Measurements from ENCODE around the gene ARHGEF28.

The ARHGEF28 gene

DNA sequence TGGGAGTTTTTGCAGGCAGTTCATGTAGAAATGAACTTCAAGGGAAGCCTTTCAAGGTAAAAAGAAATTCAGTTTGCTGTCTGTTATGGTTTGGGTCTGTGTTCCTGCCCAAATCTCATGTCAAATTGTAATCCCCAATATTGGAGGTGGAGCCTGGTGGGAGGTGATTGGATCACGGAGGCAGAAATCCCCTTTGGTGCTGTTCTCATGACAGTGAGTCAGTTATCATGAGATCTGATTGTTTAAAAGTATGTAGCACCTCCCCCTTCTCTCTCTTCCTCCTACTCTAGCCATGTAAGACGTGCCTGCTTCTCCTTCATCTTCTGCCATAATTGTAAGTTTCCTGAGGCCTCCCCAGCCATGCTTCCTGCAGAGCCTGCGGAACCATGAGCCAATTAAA, 341.4 kb downstream of the ARHGEF28 start:
- FAIRE-seq (no peak), DNase-seq (ENCODE audit: insufficient read length) (no peak)
- TF ChIP-seq POLR2AphosphoS5 (IDR thresholded peaks at IDR 0.05; ENCODE audit: low read depth, low read length) (no peak), TAF1 (IDR thresholded peaks at IDR 0.05; ENCODE audit: borderline replicate concordance, low read depth, low read length) (no peak), POLR2A (IDR thresholded peaks at IDR 0.05; ENCODE audit: low read depth, low read length) (no peak)

DNA sequence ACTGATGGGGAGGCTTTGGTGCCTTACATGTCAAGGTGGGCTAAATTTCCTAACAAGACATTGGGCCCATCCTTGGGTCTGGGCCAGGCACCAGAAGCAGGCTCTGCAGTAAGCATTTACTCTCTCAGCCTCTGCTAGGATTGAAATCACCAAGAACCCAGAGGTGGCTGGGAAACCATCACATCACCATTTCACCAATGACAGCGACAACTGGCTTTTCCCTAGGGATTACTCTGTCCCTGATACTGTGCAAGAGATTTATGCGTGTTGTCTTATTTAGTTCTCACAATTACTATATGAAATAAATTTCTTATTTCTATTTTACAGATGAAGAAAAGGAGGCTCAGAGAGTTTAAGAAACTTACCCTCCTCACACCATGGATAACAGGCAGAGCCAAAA, 342.2 kb downstream of the ARHGEF28 start:
- DNase-seq (ENCODE audit: insufficient read length) (no peak), FAIRE-seq (no peak)
- TF ChIP-seq POLR2AphosphoS5 (IDR thresholded peaks at IDR 0.05; ENCODE audit: low read depth, low read length) (no peak), POLR2A (IDR thresholded peaks at IDR 0.05; ENCODE audit: low read depth, low read length) (no peak), TAF1 (IDR thresholded peaks at IDR 0.05; ENCODE audit: borderline replicate concordance, low read depth, low read length) (no peak)

DNA sequence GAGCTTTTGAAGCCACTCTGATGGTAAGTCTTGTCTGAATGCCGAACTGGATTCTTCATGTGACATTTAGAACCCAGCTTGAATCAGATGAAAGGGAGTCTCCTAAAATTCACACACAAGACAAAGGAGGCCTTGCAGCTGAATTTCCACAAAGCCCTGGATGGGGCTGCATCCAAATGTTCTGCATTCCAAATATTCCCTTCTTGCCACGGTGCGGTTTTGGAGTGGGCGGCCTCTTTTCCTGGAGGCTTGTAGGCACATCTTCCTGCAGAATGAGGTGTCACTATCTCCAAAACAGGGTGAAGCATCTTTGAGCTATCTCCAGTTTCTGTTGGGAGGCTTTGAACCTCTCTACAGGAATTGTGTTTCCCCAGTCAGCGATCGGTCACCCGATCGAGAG, 342.7 kb downstream of the ARHGEF28 start:
- FAIRE-seq = no peak
- TF ChIP-seq TAF1 (IDR thresholded peaks at IDR 0.05; ENCODE audit: borderline replicate concordance, low read depth, low read length) = no peak
- TF ChIP-seq POLR2A (IDR thresholded peaks at IDR 0.05; ENCODE audit: low read depth, low read length) = no peak
- TF ChIP-seq POLR2AphosphoS5 (IDR thresholded peaks at IDR 0.05; ENCODE audit: low read depth, low read length) = no peak
- DNase-seq (ENCODE audit: insufficient read length) = no peak

DNA sequence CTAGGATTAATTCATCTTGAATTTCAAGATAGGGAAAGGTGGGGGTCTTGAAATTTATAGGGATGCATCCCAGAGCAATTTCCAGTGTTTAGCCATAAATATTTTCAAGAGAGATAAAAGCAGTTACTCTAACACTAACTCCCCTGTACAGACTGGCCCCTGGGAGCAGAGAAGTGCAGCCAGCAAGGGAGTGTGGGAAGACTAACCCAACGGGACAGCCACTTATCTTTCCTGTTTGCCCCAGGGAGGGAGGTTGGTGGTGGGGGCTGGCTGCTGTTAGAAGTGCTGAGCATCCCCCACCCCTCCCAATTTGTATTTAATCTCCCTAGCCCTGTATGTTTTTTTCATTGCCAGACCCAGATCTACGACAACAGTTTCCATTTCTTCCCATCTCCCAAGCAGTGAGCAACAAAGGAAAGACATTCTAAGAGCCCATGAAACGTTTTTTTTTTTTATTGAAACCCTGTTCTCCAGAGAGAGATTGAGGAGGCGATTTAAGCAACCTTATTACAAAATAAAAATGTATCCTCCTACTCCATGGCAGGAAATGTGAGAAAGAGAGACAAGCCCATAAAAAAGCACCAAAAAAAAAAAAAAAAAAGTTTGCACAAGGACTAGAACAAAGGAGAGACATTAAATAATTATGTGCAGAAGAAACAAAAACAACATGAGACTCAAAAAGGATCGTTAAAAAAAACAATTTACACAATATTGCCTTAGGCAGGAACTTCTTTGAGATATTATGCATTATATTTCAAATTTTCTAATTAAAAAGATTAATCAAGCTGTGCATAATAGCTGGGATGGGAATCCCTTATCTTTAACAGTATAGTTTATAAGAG, 343.4 kb downstream of the ARHGEF28 start:
- DNase-seq (ENCODE audit: insufficient read length) = no peak
- FAIRE-seq = no peak
- TF ChIP-seq POLR2AphosphoS5 (IDR thresholded peaks at IDR 0.05; ENCODE audit: low read depth, low read length) = no peak
- TF ChIP-seq POLR2A (IDR thresholded peaks at IDR 0.05; ENCODE audit: low read depth, low read length) = no peak

DNA sequence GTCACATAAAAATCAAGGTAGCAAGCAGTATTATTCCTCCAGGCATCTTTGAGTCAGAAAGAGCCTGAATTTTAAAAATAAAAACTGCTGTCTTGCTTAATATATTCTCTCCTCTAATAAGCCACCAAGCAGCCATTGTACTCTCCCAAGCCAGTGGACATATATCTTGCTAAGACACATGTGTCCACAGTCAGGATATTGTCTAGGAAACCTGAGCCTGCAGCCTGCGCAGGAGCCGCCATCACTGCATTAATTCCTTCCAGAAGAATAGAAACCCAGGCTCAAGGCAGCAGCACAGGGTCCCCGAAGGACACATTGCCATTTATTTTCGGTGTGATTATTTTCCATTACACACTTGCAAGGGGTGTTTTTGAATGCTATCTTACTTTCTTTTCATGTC, 345.3 kb downstream of the ARHGEF28 start:
- DNase-seq (ENCODE audit: insufficient read length) = no peak
- FAIRE-seq = no peak
- TF ChIP-seq POLR2AphosphoS5 (IDR thresholded peaks at IDR 0.05; ENCODE audit: low read depth, low read length) = no peak
- TF ChIP-seq TAF1 (IDR thresholded peaks at IDR 0.05; ENCODE audit: borderline replicate concordance, low read depth, low read length) = no peak
- no peak for TF ChIP-seq POLR2A (IDR thresholded peaks at IDR 0.05; ENCODE audit: low read depth, low read length)

DNA sequence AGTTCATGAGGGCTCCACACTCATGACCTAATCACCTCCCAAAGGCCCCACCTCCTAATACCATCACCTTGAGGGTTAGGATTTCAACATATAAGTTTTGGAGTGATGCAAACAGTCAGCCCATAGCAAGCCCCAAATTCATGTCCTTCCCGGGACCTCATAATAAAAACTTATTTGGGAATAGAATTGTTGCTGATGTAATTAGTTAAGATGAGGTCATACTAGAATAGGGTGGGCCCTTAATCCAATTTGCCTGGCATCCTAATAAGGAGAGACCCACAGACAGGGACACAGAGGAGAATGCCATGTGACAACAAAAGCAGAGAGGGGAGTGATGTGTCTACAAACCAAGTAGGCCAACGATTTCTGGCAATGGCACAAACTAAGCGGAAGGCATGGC, 347.1 kb downstream of the ARHGEF28 start:
- DNase-seq (ENCODE audit: insufficient read length) (no peak), FAIRE-seq (no peak)
- TF ChIP-seq POLR2A (IDR thresholded peaks at IDR 0.05; ENCODE audit: low read depth, low read length) = no peak

DNA sequence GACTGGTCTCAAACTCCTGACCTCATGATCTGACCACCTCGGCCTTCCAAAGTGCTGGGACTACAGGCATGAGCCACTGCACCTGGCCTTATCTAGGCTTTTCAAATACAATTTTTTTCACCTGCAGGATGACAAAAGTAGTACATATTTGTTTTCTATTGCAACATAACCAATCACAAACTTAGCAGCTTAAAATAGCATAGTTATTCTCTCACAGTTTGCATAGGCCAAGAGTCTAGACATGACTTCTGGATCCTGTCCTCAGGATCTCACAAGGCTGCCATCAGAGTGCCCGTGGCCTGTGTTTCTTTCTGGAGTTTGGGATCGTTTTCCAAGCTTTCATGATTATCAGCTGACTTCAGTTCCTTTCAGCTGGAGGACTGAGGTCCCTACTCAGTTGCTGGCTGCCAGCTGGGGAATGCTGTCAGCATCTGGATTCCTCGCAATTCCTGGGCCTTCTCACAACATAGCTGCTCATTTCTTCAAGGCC, 348.9 kb downstream of the ARHGEF28 start:
- TF ChIP-seq POLR2AphosphoS5 (IDR thresholded peaks at IDR 0.05; ENCODE audit: low read depth, low read length) (no peak), TAF1 (IDR thresholded peaks at IDR 0.05; ENCODE audit: borderline replicate concordance, low read depth, low read length) (no peak), POLR2A (IDR thresholded peaks at IDR 0.05; ENCODE audit: low read depth, low read length) (no peak)
- FAIRE-seq (no peak), DNase-seq (ENCODE audit: insufficient read length) (no peak)

DNA sequence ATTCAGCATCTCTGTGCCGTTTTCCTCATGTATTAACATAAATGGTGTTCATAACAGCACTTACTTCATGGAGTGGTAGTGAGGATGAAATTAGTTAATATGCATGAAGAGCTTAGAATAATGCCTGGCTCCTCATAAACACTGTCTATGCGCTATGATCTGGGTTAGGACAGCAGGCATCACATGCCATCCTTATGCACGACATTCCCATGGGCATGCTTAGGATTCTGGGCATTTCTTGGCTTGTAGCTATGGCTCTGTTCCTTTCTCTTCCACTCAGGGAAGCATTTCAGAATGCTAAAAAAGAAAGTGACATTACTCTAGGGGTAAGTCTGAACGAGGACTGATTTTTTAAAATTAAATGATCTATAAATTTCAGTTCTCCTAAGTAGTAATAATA, 349.8 kb downstream of the ARHGEF28 start:
- TF ChIP-seq POLR2A (IDR thresholded peaks at IDR 0.05; ENCODE audit: low read depth, low read length) = no peak
- no peak for TF ChIP-seq TAF1 (IDR thresholded peaks at IDR 0.05; ENCODE audit: borderline replicate concordance, low read depth, low read length)
- no peak for TF ChIP-seq POLR2AphosphoS5 (IDR thresholded peaks at IDR 0.05; ENCODE audit: low read depth, low read length)
- FAIRE-seq = no peak

DNA sequence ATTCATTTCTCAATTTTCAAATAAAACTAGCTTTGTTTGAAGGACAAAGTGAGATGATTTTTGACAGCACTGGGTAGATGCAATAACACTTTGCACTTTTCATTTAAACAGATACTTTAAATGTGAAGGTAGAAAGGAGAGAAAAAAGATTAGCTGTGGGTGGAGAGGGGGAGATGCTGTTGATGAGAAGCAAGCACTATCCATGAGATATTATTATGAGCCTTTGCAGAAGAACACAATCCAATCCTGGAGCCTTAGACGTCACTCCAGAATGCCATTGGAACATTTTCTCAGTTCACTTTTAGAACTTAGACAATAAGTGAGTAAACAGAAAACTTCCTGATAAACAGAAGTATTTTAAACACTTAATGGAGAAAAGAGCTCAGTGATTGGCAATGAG, 351.1 kb downstream of the ARHGEF28 start:
- DNase-seq (ENCODE audit: insufficient read length) = no peak
- FAIRE-seq = no peak
- TF ChIP-seq POLR2AphosphoS5 (IDR thresholded peaks at IDR 0.05; ENCODE audit: low read depth, low read length) = no peak
- TF ChIP-seq TAF1 (IDR thresholded peaks at IDR 0.05; ENCODE audit: borderline replicate concordance, low read depth, low read length) = no peak
- no peak for TF ChIP-seq POLR2A (IDR thresholded peaks at IDR 0.05; ENCODE audit: low read depth, low read length)

More for the DNA sequence above, 349.8 kb downstream of the ARHGEF28 start:
- DNase-seq (ENCODE audit: insufficient read length) = no peak

DNA sequence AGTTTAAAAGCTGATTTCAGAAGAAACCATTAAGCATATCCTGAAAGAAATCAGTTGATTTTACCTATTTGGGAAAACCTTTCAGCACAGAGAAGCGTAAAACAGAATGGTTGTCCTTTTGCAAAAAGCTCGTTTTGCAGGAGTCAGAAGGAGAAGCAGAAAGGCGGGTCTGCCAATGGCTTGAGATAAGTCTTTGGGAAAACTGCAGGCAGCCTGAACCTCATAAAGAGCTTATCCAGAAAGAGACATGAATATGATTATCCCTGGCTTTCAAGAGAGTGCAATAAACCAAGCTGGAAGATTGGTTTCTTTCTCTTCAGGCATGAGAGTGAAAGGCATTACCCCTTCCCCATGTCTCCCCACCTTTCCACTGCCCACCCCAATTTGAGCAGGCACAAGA, 353.3 kb downstream of the ARHGEF28 start:
- no peak for TF ChIP-seq POLR2A (IDR thresholded peaks at IDR 0.05; ENCODE audit: low read depth, low read length)
- TF ChIP-seq TAF1 (IDR thresholded peaks at IDR 0.05; ENCODE audit: borderline replicate concordance, low read depth, low read length) = no peak
- no peak for TF ChIP-seq POLR2AphosphoS5 (IDR thresholded peaks at IDR 0.05; ENCODE audit: low read depth, low read length)
- FAIRE-seq = no peak
- DNase-seq (ENCODE audit: insufficient read length) = no peak

DNA sequence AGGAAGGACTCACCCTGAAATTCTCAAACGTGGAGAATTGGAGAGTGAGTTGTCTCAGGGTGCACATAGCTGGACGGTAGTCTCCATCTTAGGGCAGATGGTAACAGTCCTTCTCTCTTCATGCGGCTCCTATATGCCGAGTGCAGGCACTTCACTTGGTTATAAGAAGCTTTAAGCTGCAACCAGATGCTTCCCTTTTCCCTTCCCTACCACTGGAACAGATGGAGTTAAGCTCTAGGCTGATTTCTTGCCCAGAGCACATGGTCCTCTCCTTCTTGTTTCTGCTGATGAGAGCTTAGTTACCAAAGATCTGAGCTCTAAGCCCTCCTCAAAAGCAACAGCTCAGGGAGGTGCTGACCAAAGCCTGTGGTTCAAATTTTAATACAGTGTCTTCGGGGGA, 355.7 kb downstream of the ARHGEF28 start:
- DNase-seq (ENCODE audit: insufficient read length) (no peak), FAIRE-seq (no peak)
- TF ChIP-seq TAF1 (IDR thresholded peaks at IDR 0.05; ENCODE audit: borderline replicate concordance, low read depth, low read length) (no peak), POLR2AphosphoS5 (IDR thresholded peaks at IDR 0.05; ENCODE audit: low read depth, low read length) (no peak), POLR2A (IDR thresholded peaks at IDR 0.05; ENCODE audit: low read depth, low read length) (no peak)

DNA sequence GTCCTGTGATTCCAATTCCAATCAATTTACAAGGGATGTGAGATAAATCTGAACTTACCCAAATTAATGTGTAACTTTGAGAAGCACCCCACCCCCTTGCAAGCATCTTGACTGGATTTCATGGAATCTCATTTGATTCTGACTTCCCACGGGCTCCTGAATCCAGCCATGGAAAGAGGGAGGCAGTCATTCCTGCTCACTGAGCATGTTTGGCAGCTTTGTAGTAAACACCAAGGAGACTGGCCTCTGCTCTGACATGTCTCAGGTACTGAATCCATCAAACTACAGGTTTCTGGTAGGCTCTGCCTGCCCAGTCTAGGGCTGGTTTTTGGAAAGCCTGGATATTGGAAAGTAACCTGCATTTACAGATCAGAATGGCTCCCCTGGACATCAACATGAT, 357.6 kb downstream of the ARHGEF28 start:
- TF ChIP-seq POLR2AphosphoS5 (IDR thresholded peaks at IDR 0.05; ENCODE audit: low read depth, low read length) (no peak), POLR2A (IDR thresholded peaks at IDR 0.05; ENCODE audit: low read depth, low read length) (no peak), TAF1 (IDR thresholded peaks at IDR 0.05; ENCODE audit: borderline replicate concordance, low read depth, low read length) (no peak)
- FAIRE-seq (no peak), DNase-seq (ENCODE audit: insufficient read length) (no peak)
